OCI-LY1 (cell line): ENCODE measurements around the gene PRKAG3.

Source experiments
- EZH2 ChIP-seq: fragments of 200-600 bp; sonication (generic), shearing (Covaris generic); IDR thresholded peaks from 2 replicates; pipeline ENCODE4 v1.8.0; 2017; ENCODE audit warnings: borderline replicate concordance, mixed run types, mild to moderate bottlenecking, antibody characterized with exemption, low read length, moderate library complexity, mixed read lengths
- TF ChIP-seq, protein P1 (sequence below): fragments of 200-600 bp; sonication (generic), shearing (Covaris generic); IDR thresholded peaks from 2 replicates; pipeline ENCODE4 v1.5.1; 2017; ENCODE audit warnings: mild to moderate bottlenecking, antibody characterized with exemption, low read length, moderate library complexity, mixed read lengths

DNA sequence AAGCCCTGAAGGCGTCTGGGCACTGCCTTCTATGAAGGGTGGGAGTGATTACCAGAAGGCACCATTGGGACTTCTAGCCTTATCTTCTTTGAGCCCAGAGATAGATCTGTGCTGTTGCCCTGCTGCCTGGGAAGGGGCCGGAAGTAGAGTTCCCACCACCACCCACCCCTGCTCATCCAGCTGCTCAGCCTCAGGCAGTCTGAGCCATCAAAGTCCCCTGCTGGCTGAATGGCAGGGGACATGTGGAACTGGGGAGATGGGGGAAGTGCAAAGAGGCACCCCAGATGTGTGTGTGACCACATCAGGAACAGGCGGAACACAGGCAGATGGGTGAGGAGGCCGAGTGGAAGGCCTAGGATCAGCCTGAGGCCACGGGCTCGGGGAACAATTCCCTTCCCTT is 45.7 kb upstream of the PRKAG3 start:
- TF ChIP-seq, protein P1, sequence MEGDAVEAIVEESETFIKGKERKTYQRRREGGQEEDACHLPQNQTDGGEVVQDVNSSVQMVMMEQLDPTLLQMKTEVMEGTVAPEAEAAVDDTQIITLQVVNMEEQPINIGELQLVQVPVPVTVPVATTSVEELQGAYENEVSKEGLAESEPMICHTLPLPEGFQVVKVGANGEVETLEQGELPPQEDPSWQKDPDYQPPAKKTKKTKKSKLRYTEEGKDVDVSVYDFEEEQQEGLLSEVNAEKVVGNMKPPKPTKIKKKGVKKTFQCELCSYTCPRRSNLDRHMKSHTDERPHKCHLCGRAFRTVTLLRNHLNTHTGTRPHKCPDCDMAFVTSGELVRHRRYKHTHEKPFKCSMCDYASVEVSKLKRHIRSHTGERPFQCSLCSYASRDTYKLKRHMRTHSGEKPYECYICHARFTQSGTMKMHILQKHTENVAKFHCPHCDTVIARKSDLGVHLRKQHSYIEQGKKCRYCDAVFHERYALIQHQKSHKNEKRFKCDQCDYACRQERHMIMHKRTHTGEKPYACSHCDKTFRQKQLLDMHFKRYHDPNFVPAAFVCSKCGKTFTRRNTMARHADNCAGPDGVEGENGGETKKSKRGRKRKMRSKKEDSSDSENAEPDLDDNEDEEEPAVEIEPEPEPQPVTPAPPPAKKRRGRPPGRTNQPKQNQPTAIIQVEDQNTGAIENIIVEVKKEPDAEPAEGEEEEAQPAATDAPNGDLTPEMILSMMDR: no peak
- TF ChIP-seq EZH2: no peak
